GM13976 (cell line): Measurements from ENCODE around the gene KCNG1.

Experiments used
- DNase-seq: peaks from one replicate; pipeline ENCODE4 v3.0.0; 2012; ENCODE audit warnings: low spot score
- in situ Hi-C: fragments of 300-500 bp; cut with MboI; formaldehyde crosslinking; loops from one replicate; pipeline ENCODE4 v1.12.0; 2022; ENCODE audit warnings: low sequenced_read_pairs, mixed read lengths, inconsistent platforms; ENCODE audit not compliant: unreplicated experiment
- TF ChIP-seq, protein P1 (sequence below): IDR thresholded peaks from 2 replicates; pipeline ENCODE4 v1.5.1; 2012; ENCODE audit warnings: borderline replicate concordance, mild to moderate bottlenecking; ENCODE audit not compliant: insufficient read depth; ENCODE audit errors: extremely low read depth, missing control alignments, control extremely low read depth

Gene KCNG1

DNA sequence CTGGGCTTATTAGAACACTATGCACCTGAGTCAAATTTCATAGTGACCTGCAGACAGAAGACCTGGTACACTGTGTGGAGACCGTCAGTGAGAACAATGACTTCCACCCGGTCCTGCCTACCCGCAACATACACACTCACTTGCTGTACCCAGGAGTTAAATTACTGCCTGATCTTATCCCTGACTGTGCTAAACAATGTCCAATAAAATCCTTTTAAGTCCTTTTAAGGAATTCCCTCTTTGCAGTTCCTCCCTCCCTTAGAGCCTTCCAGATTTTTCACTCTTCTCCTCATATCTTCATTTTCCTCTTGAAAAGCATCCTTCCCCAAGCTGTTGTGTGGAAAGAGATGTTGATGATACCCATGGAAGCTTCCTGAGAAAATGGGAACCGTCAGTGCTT, 3.4 kb upstream of the KCNG1 start:
- in situ Hi-C loops: no loop called here
- no peak for DNase-seq
- TF ChIP-seq, protein P1, sequence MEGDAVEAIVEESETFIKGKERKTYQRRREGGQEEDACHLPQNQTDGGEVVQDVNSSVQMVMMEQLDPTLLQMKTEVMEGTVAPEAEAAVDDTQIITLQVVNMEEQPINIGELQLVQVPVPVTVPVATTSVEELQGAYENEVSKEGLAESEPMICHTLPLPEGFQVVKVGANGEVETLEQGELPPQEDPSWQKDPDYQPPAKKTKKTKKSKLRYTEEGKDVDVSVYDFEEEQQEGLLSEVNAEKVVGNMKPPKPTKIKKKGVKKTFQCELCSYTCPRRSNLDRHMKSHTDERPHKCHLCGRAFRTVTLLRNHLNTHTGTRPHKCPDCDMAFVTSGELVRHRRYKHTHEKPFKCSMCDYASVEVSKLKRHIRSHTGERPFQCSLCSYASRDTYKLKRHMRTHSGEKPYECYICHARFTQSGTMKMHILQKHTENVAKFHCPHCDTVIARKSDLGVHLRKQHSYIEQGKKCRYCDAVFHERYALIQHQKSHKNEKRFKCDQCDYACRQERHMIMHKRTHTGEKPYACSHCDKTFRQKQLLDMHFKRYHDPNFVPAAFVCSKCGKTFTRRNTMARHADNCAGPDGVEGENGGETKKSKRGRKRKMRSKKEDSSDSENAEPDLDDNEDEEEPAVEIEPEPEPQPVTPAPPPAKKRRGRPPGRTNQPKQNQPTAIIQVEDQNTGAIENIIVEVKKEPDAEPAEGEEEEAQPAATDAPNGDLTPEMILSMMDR: no peak

DNA sequence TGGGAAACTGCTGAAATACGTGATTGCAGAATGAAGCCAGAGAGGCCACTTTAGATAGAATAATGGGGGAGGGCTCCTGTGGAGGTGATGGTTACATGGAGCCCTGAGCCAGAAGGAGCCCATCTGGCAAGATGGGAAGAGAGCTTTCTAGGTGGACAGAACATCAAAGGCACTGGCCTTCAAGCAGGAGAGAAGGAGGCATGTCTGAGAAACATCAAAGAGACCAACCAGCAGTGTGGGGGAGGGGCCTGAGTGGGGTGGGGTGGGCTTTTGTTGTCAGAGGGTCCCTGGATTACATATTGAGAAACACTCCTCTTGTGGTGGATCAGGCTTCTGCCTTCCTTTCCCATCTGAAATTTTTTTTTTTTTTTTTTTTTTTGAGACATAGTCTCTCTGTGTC, 1.9 kb upstream of the KCNG1 start:
- in situ Hi-C loops: no loop called here
- TF ChIP-seq, protein P1: no peak
- DNase-seq: no peak

DNA sequence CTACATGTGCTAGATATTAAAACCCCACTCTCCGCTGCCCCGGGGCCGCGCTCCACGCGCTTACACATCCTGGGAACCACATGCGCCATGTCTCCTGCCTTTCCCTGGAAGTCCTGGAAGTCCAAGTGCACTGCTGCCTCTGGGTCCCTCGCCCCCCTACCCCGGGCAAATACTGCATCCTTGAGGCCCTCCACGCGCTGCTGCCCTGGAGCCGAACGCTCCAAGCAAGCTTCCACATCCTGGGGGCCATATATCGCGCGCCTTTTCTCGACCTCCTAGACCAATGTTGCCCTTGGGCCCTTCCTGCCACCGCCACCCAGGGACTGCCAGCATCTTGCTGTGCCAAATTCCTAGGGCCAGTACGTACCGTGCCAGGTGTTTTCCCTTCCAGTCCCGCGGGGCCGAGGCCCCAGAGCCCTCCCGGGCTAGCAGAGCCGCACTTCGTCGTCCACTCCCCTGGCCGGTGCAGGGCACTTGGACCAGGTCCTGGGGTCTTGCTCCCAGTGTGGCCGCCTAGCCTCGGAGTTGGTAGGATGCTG, 779 bp upstream of the KCNG1 start:
- in situ Hi-C loops: no loop called here
- DNase-seq: no peak
- TF ChIP-seq, protein P1: no peak

DNA sequence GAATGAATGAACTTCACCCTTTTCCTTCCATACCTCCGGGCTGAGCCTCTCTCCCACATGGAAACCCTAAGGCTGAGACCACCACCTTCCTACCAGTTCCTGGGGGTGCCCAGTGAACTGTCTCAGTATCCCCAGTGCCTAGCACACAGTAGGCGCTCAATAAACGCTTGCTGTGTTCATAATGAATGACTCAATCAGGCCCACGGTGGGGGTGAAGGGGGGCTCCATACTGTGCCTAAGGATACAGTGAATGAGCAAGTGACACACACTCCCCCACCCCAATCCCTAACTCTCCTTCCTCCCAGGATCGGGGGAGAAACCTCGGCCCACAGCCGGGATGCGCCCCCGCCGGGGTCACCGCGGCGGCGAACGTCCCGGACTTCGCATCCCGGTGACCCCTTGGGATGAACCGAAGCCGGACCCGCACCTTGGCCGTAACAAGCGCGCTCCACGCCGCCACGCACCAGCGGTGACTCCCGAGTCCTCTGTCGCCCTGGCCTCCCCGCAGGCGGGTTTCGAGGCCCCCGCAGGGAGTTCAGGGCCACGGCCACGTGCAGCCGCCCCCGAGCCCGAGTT, 592 bp downstream of the KCNG1 start:
- in situ Hi-C loops: no loop called here
- no peak for DNase-seq
- TF ChIP-seq, protein P1: no peak

DNA sequence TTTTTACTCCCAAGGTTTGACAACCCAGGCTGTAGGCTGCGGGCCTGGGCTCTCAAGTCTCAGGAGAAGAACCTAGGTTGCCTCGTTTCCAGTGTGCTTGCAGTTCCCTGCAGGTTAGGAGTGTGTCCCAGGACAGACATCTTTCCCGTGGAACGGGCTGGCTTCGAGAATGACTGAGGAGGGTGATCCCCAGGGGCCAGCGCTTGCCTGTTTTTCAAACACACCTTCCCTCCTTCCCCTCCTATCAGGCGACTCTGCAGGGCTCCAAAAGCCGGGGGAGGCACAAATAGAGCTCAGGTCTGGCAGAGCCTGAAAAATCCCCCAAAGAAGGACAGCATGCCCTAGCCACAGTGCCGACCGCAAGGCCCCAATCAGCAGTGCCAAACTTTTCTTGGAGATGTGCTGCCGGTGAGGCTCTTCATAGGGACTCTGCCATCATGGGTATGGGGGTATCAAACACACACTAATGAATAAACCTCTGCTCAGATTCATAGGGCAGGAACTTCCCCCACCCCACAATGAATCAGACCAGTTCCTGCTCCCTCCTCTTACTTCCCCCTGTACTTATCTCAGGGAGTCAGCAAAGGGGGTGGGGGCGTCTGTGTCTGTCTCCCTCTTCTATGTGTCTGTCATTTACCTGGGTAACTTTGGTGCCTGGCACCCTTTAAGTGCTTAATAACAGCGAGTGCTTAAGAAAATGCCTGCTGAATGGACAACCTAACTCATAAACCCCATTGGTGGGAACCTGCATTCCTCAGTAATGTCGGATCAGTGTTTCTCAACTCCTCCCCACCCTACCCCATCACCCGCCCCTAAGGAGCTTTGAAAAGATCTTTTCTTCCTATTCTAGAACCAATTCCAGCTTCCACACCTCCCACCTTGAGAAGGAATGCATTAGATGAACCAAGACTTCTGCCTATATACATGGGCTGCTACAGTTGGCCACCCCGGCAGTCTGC, 1.6 kb downstream of the KCNG1 start:
- TF ChIP-seq, protein P1: no peak
- in situ Hi-C loops: no loop called here
- DNase-seq: no peak

DNA sequence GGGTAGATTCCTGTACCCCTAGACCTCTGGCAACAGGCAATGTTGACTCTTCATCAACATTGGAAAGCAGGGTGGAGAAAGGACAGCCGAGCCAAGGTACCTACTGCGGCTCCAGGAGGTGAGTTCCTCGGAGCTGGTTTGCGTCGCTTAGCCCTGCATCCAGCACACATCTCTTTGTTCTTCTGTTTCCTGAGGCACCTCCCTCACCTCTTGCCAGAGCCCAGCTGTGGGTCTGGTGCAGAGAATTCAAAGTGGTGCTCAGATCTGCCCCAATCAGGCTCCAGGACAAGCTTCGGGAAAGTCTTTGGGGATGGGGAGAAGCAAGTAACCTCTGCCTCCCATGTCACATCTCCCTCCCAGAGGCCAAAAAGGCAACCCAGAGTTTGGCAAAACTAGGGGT, 2.2 kb downstream of the KCNG1 start:
- TF ChIP-seq, protein P1: no peak
- no peak for DNase-seq
- in situ Hi-C loops: no loop called here
